HG02610 (cell line): Measurements from ENCODE around the gene CD101.
A peak's percentile ranks its signal among the peaks of the same experiment; 100 is the strongest.
"Not testable (repeated sequence)": the region's sequence is repeated elsewhere in the genome, so short reads cannot be mapped to it uniquely, and the experiment has no call there.

Experiments used
- ATAC-seq: cut with Tn5 transposase; IDR thresholded peaks from one replicate; pipeline ENCODE4 v1.9.1; 2021; ENCODE audit warnings: mild to moderate bottlenecking, moderate library complexity; ENCODE audit not compliant: unreplicated experiment

Gene CD101, protein sequence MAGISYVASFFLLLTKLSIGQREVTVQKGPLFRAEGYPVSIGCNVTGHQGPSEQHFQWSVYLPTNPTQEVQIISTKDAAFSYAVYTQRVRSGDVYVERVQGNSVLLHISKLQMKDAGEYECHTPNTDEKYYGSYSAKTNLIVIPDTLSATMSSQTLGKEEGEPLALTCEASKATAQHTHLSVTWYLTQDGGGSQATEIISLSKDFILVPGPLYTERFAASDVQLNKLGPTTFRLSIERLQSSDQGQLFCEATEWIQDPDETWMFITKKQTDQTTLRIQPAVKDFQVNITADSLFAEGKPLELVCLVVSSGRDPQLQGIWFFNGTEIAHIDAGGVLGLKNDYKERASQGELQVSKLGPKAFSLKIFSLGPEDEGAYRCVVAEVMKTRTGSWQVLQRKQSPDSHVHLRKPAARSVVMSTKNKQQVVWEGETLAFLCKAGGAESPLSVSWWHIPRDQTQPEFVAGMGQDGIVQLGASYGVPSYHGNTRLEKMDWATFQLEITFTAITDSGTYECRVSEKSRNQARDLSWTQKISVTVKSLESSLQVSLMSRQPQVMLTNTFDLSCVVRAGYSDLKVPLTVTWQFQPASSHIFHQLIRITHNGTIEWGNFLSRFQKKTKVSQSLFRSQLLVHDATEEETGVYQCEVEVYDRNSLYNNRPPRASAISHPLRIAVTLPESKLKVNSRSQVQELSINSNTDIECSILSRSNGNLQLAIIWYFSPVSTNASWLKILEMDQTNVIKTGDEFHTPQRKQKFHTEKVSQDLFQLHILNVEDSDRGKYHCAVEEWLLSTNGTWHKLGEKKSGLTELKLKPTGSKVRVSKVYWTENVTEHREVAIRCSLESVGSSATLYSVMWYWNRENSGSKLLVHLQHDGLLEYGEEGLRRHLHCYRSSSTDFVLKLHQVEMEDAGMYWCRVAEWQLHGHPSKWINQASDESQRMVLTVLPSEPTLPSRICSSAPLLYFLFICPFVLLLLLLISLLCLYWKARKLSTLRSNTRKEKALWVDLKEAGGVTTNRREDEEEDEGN

GRCh38 chr1:117001254-117001927, at the start of gene CD101:
TSS of gene CD101 (plus strand) at chr1:117001760. CDS start at chr1:117001818, 58 bp downstream.
- peak; percentile 94 for ATAC-seq

DNA sequence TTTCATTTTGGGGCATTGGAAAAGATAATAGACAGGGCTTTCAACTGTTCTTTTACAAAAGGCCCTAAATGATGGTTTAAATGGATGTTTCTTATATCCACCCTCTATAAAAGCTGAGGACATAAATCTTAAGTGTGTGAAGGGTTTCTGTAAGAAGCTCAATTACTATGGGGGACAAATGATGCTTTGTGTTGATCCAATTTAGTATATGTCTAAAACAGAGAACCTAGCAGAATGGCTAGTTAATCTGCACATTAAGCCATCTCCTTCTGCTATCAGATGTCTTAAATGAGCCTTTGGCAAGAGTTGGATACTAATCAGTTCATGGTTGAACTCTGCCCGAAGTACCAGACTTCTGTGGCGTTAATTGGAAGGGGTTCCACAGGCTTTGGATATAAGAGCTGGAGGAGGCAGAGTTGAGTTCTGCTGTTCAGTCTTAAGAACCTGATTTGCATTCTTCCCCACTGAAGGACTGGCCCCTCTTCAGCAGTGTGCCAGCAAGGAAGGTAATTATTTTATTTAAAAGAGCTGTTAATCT, 48.8 kb upstream of the CD101 start:
- ATAC-seq: no peak

GRCh38 chr1:116954440-116954839, 47.1 kb upstream of the CD101 start:
- no peak for ATAC-seq

GRCh38 chr1:116956378-116956777, 45.2 kb upstream of the CD101 start:
- no peak for ATAC-seq

GRCh38 chr1:116957646-116958045, 43.9 kb upstream of the CD101 start:
- ATAC-seq: no peak

DNA sequence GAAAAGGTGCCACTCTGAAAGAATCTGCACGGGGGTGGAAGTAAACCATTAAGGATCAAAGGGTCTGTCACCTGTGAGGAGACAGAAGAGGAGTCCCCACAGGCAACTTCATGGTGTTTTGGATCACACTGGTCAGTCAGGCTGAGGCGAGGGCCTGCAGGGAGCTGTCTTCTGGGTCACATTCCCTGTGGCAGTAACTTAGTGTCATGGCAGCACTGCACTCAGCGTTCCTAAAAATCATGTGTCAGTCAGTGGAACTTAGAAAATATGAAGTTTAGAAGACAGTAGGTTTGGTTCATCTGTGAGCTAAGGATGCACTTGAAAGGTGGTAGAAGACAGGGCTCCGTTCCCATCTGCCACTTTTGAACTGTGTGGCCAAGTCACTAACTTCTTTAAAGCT, 43.5 kb upstream of the CD101 start:
- ATAC-seq: no peak

DNA sequence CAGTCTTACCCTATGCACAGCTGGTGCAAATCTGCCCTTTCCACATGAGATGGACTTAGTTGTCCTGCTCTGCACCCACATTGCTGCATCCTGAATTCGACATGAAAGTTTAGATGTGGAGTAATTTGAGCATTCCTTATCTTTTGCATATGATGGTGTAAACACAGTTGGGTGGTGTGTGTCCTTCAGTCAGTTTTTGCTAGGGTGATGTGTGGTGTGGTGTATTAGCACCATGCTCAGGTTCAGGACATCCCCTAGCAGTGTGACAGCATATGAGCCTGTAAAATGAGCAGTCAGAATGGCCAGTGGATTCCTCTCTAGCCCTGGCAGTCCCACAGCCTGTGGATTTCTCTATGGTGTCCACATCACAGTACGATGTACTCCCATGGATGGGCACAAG, 42.6 kb upstream of the CD101 start:
- no peak for ATAC-seq

DNA sequence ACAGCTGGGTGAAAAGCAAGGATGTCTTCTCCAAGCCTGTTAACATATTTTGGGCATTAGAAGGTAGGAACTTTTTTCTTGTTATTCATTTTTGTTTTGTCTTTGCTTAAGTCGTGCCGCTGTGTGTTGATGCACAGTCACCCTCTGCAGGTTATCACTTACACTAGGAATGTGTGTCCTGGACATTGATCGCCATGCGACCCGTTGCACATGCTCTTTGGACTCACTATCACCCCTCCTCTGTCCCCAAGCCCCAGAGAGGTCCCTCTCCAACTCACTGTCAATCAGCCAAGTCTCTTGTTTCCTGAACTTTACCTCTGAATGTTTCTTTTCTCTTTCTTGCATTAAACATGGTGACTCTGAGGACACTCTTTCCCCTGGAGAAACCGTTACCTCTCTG, 40.0 kb upstream of the CD101 start:
- ATAC-seq: no peak

DNA sequence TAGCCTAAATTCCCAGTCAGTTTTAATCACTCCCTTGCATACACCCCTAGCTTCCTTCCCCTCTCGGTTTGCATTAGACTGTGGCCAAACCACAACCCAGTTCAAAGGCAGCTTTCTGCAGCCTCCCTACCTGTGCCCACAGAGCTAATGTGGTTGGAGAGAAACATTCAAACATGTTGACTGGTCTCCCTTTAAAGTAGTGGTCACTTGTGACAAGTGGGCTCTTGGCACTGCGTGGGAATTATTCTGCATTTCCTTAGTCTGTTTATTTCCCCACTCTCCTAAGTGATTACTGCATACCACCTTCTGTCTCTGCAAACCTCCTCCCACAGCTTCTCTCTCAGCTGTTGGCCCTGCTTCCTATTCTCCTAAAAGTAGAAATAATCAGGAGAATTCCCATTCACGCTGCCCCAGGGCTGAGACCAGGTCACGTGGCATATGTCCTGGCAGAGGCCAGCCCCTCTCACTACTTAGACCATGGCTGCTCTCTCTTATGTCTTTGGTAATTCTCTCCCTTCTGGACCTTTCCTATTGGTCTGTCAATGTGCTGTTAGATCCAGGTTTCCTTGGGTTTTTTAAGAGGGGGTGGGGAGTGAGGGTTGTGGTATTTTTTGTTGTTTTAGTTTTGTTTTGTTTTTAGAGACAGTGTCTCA, 38.4 kb upstream of the CD101 start:
- ATAC-seq: no peak

- no peak for ATAC-seq
Measured at GRCh38 chr1:116966791-116967190, 34.8 kb upstream of the CD101 start.

GRCh38 chr1:116968724-116969123, 32.8 kb upstream of the CD101 start:
- no peak for ATAC-seq

DNA sequence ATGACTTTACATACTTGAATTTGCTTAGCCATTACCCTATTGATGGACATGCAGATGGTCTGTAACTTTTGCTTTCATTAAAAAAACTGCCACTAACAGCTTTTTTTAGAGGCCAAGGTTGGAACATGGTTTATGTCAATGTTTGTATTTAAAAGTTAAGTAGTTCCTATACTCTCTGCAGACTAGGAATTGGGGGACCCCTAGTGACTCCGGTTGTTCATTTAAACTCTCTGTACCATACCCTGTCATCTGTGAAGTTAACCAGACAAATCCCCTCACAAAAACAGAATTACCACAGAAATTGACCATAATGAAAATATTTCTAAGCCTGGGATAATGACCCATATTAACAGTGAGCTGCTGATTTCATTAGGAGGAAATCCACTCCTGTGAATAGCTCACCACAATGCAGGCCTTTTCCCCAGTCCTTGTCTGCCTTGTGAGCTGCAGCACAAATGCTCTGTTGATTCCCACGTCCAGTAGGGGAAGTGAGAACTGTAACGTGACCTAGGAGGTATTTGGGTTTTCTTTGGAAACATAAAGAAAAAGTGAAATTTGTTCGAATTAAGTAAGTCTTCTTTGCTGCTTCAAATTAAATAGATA, 30.2 kb upstream of the CD101 start:
- no peak for ATAC-seq

GRCh38 chr1:116971965-116972673, 29.4 kb upstream of the CD101 start:
- ATAC-seq: no peak

DNA sequence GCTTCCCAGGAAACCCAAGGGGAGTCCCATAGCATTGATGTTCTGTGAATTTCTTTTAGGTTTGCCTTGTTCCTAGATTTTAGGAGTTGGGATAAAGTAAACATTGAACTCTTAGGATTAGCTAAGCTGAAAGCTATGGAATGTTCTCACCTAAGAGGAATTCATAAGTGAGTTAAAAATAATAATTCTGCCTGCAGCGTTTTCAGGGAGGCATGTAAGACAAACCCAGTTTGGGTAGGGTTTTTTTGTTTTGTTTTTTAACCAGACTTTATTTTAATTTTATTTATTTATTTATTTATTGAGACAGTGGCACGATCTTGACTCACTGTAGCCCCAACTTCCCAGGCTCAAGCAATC, 28.9 kb upstream of the CD101 start:
- no peak for ATAC-seq

GRCh38 chr1:116980309-116980708, 21.3 kb upstream of the CD101 start:
- not testable (repeated sequence) for ATAC-seq

- ATAC-seq: no peak
Measured at GRCh38 chr1:116981521-116982037, 20.0 kb upstream of the CD101 start.

DNA sequence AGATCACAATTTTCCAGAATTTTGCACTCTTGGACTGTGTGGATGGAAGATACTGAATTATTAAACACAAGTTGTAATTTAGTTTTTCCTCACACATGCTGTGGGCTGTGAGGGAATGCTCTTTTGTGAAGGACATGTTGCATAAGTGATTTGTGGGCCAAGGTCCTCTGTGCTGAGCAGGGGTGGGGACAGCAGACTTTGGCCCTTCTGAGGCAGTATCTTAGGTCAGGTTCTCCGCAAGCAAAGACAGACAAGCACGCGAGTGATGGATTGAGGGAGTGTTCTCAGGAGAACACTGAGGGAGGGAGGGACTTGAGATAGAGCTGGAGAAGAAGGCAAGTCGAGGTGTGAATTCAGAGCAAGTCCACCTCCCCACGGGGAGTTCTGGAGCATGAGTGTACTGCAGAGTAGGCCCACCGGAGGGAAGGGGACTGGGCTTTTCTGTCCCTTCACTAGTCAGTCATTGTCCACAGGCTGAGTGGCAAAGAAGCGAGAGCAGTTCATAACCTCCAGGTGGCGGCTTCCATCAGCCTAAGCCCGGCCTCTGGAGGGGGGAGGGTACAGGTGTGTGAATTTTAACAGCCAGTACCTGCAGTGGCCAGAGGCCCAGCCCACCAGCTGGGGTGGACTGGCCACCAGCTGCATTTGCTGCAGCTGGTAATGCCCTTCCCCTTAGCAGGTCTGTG, 19.1 kb upstream of the CD101 start:
- ATAC-seq: no peak

GRCh38 chr1:116983112-116983511, 18.4 kb upstream of the CD101 start:
- ATAC-seq: no peak

DNA sequence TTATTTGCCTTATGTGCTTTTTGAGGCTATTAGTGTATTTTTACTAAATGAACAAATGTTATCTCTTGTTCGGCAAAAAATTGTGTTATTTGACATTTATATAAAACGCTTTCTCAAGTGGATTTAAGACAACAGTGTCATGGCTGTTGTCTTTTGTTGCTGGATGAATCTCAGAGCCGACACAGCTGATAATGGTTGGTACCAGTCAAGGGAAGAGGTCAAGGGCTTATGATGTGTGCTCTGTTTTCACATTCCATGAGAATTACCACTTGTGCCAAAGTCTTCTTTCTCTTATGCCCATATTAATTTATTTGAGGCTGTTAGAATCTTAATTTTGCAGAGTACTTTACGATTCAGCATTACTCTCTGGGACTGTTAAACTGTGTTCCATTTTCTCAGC, 17.9 kb upstream of the CD101 start:
- no peak for ATAC-seq
